Stimulated activated CD8-positive, alpha-beta memory T cell treated with anti-CD3 and anti-CD28 coated beads, Interleukin-12 subunit alpha, Interleukin-12 subunit beta, amount 100 ng/mL, for 4 hours (primary cell): Measurements from ENCODE around the gene CYSRT1.

Experiments used
- DNase-seq: peaks from one replicate; pipeline ENCODE4 v3.0.0-alpha.2; 2020; ENCODE audit warnings: low read depth

Gene CYSRT1

DNA sequence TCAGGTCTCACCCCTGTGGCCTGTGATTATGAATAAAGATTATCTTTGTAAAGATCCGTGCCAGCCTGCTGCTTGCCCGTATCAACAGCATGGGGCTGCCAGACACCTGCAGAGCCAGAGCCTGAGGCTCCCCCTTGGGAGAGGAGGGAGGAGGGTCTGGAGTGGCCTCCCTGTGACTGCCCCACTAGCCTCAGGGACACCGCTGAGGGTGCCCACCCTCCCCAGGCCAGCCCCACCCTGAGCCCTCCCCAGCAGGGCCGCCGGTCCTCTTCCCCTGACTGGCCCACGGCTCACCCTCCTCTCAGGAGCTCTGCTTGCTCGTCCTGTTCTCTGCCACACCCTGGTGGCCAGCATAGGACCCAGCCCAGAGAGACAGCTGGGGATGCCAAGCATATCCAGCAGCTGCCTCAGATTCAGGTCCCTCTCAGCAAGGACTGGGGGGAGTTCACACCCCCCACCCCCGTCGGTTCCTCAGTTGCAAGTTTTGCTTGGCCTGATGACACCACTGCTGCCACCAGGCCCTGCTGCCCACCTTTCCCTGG is 34.6 kb upstream of the CYSRT1 start:
- no peak for DNase-seq

DNA sequence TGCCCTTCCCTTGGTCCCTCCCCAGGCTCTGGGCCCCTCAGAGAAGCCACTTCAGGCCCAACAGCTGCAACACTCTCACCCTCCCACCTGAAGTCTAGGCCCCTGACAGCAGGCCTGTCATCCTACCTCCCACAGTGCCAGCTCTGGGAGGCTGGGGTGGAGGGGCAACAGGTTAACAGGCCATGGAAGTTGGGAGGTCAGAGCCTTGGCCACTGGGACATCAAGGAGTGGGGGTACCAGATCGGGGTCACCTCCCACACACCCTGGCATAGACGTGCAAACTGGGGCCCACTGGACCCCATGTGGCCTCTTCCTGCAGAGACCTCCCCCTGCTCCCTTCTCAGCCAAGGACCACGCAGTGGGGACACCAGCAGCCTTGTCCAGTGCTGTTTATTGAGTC is 33.7 kb upstream of the CYSRT1 start:
- DNase-seq = no peak

DNA sequence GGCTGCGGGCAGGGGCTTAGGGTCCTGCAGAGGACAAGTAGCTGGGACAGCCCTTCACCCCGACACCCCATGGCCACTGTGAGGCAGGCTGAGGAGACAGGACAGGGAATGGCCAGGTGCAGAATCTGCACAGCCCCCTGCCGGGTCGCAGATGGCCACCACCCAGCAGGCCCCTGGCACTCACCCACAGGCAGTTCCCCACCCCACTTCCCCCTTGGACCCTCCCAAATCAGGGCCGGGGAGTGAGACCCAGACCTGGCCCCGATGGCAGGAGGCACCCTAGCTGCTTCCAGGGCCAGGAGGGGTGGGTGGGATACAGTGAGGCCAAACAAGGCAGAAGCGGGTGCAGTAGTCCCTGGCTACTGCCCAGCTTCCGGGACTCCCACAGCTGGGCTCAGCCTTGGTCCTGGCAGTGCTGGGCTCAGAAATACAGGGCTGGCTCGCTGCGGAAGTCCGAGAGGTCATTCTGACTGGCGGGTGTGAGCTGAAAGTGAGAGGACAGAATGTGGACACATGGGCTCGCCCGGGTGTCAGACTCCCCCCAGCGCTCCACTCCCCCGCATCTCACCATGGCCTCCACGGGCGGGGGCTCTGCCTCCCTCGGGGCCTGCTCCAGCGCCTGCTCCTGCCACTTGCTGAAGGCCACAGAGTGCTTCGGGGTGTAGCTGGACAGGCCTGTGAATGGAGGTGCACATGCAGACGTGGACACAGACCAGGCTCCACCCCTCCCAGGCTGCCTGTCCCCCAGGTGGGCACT is 33.1 kb upstream of the CYSRT1 start:
- DNase-seq = no peak

DNA sequence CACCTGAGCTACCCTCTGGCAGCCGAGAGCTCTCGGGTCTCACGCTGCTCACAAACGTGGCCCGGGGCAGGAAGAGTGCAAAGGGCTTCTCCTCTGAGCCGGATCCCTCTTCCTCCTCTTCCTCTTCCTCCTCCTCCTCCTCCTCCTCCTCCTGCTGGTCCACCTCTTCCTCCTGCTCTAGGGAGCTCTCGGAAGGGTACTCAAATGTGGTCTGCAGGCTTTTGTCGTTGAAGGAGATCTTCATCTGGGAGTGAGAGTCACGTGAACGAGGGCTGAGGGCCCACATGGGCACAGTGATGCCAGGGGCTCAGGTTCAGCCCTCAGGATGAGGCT is 32.6 kb upstream of the CYSRT1 start:
- DNase-seq = no peak

DNA sequence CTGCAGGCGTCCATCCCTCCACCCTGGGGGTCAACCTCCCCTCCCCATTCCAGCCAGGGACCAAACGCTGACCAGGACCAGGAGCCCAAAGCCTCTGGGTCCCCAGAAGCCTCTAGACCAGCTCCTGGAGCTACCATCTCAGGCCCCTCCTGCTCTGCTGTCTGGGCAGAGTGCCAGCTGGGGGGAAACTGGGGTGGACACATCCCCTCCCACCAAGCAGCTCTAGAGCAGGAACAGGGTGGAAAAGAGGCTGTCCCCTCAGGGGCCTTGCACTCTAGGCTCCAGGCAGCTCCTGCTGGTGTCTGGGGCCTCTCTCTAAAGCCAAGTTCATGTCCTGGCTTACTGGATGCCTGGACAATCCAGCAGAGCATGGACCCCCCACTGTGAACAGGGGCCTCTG is 32.1 kb upstream of the CYSRT1 start:
- DNase-seq = no peak

DNA sequence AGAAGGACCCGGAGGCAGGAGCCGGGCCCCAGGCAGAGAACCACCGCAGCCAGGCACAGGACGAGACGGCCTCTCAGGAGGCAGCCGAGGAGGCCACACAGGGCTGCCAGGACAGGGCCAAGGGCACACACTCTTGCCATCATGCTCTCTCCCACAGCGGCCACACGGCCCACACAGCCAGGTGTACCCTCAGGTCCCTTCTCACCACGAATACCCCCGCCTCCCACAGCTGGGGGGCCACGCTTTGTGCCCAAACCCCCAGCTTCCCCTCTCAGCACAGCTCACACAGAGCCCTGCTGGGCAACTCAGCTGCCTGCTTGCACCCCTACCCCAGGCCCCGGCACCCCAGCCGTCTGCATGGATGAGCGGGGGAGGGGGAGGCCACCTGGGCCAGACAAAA is 31.2 kb upstream of the CYSRT1 start:
- DNase-seq = no peak

DNA sequence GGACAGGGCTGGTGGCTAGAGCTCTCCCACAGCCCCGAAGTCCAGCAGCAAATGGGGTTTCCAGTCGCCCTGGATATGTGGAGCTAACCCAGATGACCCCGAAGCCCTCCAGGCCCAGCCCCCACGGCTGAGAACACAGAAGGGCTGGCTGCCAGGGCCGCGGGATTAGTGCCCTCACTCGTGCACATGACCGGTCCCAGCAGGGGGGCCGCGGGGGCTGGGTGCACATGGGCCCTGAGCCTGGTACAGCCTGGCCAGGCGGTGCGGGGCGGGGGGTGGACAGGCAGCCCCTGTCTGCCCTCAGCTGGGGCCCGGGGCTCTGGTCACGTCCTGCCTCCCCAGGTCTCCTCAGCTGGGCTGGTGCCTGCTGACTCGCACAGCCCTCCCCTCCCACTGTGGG is 30.6 kb upstream of the CYSRT1 start:
- no peak for DNase-seq

DNA sequence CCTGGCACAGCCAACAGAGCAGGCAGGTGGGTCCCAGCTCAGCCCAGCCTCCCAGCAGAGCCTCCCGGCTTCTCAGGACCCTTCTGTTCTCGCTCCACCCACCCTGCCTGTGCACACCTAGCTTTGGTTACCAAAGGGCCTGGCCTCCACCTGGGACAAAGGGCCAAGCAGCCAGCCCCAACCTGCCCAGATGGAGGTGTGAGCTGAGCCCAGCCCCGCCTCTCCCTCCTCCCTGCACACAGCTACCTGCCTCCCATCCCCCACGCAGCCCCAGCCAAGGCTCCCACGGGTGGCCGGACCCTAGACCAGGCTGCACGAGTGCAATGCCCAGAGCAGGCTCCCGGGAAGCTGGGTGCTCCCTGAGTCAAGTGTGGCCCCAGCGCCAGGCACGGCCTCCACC is 30.1 kb upstream of the CYSRT1 start:
- no peak for DNase-seq

DNA sequence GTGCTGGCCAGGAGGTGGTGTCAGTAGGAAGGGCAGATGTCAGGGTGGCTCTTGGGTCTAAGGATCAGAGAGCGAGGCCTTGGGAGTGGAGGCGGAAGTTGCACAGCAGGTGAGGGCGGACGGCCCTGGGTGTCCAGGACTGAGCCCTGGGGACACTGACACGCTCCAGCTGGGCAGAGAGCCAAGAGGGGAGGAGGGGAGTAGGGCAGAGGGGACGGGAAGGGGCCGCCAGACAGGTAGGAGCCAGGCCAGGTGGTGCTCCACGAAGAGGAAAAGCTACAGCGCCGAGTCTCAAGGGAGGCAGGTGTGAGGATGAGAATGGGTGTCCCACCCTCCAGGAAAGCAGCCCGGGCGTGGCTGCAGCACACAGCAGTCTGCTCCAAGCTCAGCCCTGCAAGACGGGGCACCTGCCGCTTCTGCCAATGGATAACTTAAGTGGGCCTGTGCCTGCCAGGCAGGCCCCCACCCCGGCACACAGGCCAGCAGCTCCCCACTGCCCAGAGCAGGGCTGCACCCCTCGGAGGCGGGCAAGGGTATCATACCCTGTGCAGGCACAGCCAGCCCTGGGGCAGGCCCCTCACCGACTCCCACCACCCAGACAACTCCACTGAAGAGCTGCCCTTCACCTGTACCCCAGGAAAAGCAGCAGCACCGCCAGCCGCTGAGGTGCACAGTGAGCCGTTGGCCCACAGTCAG is 29.3 kb upstream of the CYSRT1 start:
- no peak for DNase-seq

DNA sequence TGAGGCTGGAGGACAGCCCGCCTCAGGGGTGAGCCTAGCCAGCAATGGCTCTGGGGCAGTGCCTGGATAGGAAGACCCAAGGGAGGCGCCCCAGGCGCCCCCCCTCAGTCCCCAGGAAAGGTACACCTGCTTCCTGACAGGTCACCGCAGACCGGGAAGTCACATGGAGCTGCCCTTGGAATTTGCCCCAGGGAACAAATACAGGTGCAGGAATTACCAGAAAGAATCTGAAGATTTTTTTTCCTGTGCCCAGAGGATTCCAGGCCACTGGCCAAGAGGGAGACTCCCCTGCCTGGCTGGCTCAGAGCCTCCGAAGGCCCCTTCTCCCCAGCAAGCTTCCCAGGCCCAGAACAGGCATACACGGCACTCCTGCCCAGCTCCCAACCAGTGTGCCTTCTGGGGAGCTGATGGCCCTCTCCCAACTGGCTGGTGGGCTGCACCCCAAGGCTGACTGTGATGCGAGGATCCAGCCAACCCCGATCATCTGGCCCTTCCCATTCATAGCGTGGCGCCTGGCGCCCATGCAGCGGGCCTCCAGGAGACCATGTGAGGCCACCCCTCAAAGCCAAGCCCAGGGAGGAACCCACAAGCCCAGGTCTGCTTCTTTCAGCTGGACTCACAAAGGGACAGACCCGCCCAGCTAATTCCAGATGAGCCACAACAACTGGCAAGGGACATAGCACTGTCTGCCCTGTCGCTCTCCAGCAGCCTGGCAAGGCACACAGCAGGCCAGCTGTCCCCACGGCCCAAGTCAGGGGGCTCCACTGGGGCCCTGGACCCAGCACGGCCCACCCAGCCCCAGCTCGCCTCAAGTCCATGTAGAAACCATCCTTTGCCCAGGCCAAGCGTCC is 26.7 kb upstream of the CYSRT1 start:
- no peak for DNase-seq

DNA sequence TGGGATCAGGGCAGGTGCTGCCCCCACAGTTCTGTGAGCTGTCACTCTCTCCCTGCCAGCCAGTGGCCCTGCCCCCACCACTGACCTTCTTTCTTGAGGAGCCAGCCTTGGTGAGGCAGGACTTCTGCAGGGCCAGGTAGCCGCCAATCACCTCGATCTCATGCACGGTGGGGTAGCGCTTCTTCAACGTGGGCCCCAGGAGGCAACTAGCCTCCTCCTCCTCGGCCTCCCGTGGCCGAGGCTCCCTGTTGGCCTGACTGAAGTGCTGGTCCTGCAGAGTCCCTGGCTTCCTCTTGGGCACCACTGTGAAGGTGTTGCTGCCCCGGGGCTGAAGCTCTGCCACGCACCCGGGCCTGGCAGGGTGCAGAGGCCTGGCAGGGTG is 26.1 kb upstream of the CYSRT1 start:
- no peak for DNase-seq

DNA sequence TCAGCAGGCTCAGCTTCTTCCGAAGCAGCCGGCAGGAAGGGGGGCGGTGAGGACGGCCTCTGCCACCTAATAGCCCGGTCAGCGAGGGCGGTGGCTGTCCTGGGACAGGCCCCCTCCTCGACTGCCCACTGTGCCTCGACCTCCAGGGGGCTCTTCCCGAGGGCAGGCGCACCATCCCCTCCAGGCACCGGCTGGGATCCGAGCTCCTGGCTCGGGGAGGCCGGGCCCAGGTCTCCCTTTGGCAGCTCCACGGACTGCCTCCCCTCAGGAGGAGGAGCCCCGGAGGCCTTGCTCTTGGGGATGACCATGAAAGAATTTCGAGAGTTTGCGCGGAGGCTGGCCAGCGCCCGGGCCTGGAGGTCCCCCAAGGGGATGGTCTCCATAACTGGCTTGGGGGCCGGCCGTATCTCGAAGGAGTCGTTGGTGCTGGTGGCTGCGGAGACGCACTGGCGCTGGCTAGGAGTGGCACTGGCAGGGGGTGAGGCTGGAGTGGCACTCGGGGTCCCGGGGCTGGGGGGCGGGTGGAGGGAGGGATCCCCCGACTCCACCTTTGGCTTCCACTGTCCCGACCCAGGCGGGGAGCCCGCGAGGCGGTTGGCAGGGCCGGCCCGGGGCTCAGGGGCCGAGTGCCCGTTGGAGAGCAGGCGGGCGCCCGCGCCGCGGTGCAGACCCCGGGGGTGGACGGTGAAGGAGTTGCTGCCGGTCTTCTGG is 25.4 kb upstream of the CYSRT1 start:
- no peak for DNase-seq

DNA sequence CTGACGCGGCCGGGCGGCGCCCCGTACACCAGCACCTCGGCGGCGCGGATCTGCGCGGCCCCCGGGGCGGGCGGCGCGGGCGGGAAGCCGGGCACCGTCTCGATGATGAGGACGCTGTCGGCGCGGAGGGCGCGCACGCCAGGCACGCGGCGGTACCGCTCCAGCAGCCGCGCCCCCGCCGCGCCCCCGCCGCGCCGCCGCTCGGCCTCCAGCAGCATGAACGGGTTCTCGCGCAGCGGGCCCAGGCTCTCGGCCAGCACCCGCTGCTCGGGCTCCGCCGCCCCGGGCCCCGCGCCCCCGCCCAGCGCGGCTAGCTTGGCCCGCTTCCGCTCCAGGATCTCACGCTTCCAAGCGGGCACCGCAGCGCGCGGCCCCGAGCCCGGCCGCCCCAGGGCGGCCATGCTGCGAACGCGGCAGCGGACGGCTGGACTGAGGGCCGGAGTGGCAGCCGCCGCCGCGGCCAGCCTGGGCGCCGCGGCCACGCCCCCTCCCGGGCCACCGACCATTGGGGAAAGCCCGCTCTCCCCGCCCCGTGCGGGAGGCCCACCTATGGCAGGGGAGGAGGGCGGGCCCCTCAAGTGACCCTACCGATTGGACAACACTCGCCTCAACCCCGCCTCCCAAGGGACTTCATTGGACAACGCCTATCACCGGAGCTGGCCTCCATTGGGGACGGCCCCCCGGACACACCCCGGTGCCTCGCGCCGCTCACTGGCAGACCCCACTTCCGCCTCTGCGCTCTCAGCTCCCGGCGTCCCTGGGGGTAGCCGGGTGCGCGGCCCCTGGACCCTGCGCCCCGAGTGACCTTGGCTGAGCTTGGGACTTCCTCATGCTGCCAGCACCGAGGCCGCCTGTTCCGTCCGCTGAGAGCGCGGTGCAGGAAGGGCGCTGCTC is 24.4 kb upstream of the CYSRT1 start, which contains the start of gene TPRN:
TSS of gene TPRN (minus strand) at position 431 of the 894 bp plus-strand sequence. CDS start at position 401, 30 bp downstream.
- DNase-seq = peak; percentile 96

DNA sequence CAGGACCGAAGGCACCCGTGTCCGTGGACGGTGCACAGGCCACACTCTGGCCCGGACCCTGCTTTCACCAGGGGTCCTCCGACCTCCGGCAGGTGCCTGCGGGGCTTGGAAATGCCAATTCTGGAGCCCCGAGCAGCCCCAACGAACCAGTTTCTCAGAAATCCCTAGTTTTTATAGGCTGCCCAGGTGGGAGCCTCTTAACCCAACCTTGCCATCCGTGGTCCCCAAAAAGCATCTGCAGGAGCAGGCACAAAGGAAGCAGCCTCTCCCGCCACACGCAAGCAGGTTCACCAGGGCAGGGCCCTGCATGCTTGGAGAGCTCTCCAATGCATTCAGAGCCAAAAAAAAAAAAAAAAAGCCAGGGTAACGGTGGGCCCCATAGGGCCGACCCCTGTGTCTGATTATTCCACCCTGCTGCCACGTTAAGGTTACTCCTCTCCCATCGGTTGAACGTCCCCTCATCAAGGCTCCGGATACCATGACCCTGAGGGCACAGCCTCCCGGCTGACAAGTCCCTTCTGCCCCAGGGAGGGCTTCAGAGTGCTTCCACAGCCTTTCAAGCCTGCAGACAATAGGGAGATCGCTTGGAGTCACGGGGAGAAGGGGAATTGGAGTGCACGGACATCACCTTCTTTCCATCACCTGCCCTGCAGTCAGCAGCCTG is 23.6 kb upstream of the CYSRT1 start:
- no peak for DNase-seq

DNA sequence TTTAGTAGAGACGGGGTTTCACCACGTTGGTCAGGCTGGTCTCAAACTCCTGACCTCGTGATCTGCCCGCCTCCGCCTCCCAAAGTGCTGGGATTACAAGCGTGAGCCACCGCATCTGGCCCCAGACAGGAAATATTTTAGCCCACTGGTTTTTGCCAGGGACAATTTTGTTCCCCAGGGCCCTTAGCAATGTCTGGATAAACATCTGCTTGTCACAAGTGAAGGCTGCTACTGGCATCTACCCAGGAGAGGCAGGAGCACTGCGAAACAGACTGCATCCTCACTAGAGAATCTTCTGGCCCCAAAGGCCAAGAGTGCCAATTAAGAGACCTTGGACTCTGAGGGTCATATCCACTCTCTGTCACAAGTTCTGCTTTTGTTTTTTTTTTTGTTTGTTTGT is 22.0 kb upstream of the CYSRT1 start:
- no peak for DNase-seq

DNA sequence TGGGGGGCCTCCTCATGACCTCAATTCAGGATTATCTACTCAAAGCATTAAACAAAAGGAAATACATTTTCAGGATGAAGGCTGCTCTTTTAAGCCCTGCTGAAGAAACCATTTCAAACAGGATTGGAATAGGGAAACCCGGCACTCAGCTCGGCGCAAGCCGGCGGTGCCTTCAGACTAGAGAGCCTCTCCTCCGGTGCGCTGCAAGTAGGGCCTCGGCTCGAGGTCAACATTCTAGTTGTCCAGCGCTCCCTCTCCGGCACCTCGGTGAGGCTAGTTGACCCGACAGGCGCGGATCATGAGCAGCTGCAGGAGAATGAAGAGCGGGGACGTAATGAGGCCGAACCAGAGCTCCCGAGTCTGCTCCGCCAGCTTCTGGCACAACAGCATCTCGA is 20.2 kb upstream of the CYSRT1 start:
- no peak for DNase-seq

DNA sequence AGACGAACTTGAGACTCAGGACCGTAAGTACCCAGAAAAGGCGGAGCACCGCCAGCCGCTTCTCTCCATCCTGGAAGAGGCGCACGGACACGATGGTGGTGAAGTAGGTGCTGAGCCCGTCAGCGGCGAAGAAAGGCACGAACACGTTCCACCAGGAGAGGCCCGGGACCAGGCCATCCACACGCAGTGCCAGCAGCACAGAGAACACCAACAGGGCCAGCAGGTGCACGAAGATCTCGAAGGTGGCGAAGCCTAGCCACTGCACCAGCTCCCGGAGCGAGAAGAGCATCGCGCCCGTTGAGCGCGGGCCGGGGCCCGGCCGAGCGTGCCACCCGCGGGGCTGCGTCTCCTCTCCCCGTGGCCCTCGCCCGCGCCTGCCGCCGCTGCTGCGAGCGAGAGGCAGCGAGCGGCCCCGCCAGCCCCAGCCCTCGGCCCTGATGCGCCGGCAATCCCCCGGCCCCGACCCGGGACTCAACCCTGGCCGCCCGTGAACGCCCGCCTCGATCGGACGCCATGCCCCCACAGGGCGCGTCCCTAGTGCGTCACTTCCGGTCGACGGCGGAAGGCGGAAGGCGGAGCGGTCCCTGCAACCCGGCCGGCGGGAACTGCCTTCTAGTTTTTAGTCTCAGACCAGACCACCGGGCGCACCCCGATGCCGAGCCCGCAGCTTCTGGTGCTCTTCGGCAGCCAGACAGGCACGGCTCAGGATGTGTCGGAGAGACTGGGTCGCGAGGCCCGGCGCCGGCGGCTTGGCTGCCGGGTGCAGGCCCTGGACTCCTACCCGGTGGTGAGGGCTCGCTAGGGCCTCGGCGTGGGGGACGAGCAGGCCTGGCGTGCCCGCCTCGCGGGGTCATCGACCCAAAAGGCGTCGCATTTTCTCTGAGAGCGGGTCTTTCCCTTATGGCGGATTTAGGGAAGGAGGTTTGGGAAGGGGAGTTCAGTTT is 19.6 kb upstream of the CYSRT1 start, which contains the start of the genes NDOR1 and TMEM203:
TSS of gene NDOR1 (plus strand) at position 575 of the 944 bp plus-strand sequence. CDS start at position 653, 78 bp downstream.
TSS of gene TMEM203 (minus strand) at position 523 of the 944 bp plus-strand sequence. CDS start at position 289, 234 bp downstream.
- DNase-seq = peak; percentile 86

DNA sequence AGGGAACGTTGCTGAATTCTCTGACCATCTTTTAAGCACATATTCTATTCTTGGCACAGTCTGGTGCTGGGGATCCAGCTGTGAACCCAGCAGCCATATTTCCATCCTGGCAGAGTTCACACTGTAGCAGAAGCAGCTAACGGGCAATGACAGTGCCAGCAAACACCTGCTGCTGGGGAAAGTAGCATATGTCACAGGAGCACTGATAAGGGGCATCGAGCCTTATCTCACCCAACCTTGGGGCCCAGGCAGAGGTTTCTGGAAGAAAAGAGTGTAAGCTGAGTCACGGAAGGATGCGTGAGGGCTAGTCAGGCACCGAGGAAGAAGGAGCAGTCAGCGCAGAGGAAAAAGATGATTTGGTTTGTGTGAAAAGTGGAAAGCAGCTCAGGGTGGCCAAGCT is 18.4 kb upstream of the CYSRT1 start:
- no peak for DNase-seq

DNA sequence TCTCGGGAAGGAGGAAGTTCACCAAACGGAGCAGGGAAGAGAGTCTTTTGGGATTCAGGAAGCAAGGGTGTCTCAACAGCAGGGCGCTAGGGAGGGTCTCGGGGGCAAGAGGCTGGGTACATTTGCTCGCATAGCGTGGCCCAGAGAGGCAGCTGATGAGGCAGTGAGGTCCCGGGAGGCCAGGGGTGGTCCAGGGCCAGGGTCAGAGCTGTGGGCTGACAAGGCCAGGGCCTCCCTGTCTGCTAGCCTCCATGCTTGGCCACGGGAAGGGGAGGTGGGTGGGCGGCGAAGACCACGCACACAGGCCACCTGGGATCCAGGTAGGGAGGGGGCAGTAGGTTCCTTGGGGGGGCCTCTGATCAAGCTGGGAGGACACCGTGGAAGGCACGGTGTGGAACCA is 13.4 kb upstream of the CYSRT1 start:
- no peak for DNase-seq
